ENCODE measurements around the gene OR2T29. TPM values are rescaled to one million over a fixed set of nuclear protein-coding genes. Genes with fewer than 3 reads are reported as not detected.
"Not testable (repeated sequence)": the region's sequence is repeated elsewhere in the genome, so short reads cannot be mapped to it uniquely, and the experiment has no call there.

OR2T29 gene
- total RNA-seq, 1 donor from 2014 or later, result not detected

DNA sequence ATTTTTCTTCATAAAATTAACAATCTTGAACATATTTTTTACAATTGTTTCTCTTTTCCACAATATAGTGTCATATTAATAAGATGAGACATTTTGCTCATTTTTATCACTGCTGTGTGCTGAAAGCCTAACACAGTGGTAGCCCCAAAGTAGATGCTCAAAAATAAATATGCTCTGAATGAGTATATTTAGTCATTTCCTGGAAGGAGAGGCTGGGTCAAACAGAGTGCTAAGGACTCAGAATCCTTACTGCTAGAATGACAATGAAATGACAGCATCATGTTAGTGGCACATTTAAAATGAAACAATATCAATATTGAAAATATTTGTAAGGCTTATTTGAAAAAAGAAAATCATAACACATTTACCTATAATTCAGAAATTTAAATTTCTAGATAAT, 25.1 kb downstream of the OR2T29 start:
- not testable (repeated sequence) for H3K4me1 Mint-ChIP-seq (ENCODE audit: low read depth, unreplicated experiment); H3K9me3 Mint-ChIP-seq (ENCODE audit: unreplicated experiment); H3K27me3 Mint-ChIP-seq (ENCODE audit: unreplicated experiment); H3K36me3 Mint-ChIP-seq (ENCODE audit: unreplicated experiment); H3K4me3 Mint-ChIP-seq (ENCODE audit: unreplicated experiment); H3K27ac Mint-ChIP-seq (ENCODE audit: unreplicated experiment); DNase-seq

DNA sequence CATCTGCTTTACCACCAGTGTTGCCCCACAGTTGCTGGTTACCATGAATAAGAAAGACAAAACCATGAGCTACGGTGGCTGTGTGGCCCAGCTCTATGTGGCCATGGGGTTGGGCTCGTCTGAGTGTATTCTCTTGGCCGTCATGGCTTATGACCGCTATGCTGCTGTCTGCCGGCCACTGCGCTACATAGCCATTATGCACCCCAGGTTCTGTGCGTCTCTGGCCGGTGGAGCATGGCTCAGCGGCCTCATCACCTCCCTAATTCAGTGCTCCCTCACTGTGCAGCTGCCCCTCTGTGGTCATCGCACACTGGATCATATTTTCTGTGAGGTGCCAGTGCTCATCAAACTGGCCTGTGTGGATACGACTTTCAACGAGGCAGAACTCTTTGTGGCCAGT, 40.7 kb downstream of the OR2T29 start:
- H3K4me1 Mint-ChIP-seq (ENCODE audit: low read depth, unreplicated experiment), result no peaks in the 10 kb centered on the region
- H3K27ac Mint-ChIP-seq (ENCODE audit: unreplicated experiment), result no peak overlapping the region
- peaks cover 5% of the 10 kb centered on the region for H3K27me3 Mint-ChIP-seq (ENCODE audit: unreplicated experiment)
- peaks cover 5% of the 10 kb centered on the region for H3K36me3 Mint-ChIP-seq (ENCODE audit: unreplicated experiment)
- H3K4me3 Mint-ChIP-seq (ENCODE audit: unreplicated experiment), result no peak overlapping the region
- TF ChIP-seq, protein P1, sequence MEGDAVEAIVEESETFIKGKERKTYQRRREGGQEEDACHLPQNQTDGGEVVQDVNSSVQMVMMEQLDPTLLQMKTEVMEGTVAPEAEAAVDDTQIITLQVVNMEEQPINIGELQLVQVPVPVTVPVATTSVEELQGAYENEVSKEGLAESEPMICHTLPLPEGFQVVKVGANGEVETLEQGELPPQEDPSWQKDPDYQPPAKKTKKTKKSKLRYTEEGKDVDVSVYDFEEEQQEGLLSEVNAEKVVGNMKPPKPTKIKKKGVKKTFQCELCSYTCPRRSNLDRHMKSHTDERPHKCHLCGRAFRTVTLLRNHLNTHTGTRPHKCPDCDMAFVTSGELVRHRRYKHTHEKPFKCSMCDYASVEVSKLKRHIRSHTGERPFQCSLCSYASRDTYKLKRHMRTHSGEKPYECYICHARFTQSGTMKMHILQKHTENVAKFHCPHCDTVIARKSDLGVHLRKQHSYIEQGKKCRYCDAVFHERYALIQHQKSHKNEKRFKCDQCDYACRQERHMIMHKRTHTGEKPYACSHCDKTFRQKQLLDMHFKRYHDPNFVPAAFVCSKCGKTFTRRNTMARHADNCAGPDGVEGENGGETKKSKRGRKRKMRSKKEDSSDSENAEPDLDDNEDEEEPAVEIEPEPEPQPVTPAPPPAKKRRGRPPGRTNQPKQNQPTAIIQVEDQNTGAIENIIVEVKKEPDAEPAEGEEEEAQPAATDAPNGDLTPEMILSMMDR (IDR thresholded peaks at IDR 0.05; ENCODE audit: partially characterized antibody, unreplicated experiment), result no peak
- peaks cover 12% of the 10 kb centered on the region for H3K9me3 Mint-ChIP-seq (ENCODE audit: unreplicated experiment)
- no peak for DNase-seq

DNA sequence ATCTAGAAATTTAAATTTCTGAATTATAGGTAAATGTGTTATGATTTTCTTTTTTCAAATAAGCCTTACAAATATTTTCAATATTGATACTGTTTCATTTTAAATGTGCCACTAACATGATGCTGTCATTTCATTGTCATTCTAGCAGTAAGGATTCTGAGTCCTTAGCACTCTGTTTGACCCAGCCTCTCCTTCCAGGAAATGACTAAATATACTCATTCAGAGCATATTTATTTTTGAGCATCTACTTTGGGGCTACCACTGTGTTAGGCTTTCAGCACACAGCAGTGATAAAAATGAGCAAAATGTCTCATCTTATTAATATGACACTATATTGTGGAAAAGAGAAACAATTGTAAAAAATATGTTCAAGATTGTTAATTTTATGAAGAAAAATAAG, 52.4 kb downstream of the OR2T29 start:
- not testable (repeated sequence) for H3K27ac Mint-ChIP-seq (ENCODE audit: unreplicated experiment); H3K4me3 Mint-ChIP-seq (ENCODE audit: unreplicated experiment); H3K27me3 Mint-ChIP-seq (ENCODE audit: unreplicated experiment); H3K36me3 Mint-ChIP-seq (ENCODE audit: unreplicated experiment); H3K9me3 Mint-ChIP-seq (ENCODE audit: unreplicated experiment); H3K4me1 Mint-ChIP-seq (ENCODE audit: low read depth, unreplicated experiment); DNase-seq

DNA sequence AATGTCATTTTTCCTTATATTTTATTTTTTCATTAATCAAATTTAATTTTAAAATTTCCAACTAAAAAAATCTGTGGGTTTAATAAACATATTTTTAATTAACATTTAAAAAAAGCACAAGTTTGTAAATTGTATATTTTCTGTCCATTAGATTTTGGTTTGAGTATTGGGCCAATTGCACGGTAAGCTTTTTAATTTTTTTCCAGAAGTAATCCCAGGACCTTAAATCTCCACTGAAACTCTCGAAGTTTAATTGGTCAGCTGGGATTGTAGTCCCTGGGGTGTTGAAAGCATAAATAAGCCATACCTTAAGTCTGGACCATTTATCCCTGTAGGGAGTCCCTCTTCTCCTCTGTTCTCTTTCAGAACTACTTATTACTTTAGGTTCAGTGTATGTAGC, 54.8 kb downstream of the OR2T29 start, which contains the start of gene OR2G6:
OR2G6 (plus strand) TSS at position 301 of the 400 bp plus-strand sequence. CDS start 13,574 bp downstream, outside the sequence.
- H3K4me1 Mint-ChIP-seq (ENCODE audit: low read depth, unreplicated experiment); H3K36me3 Mint-ChIP-seq (ENCODE audit: unreplicated experiment); DNase-seq; H3K27me3 Mint-ChIP-seq (ENCODE audit: unreplicated experiment); H3K27ac Mint-ChIP-seq (ENCODE audit: unreplicated experiment); H3K4me3 Mint-ChIP-seq (ENCODE audit: unreplicated experiment); H3K9me3 Mint-ChIP-seq (ENCODE audit: unreplicated experiment): not testable (repeated sequence)

Other genes starting within 250 kb of the OR2T29 start
- gene OR2M7, start 238.2 kb downstream of the OR2T29 start, total RNA-seq (ENCODE audit: unreplicated experiment), result not detected
- gene OR14C36, start 214.0 kb downstream of the OR2T29 start, total RNA-seq (ENCODE audit: unreplicated experiment), result not detected
- gene OR2T4, start 201.1 kb downstream of the OR2T29 start, total RNA-seq (ENCODE audit: unreplicated experiment), result not detected
- not detected for gene OR2T6, start 187.0 kb downstream of the OR2T29 start, total RNA-seq (ENCODE audit: unreplicated experiment)
- gene OR2T1, start 159.7 kb downstream of the OR2T29 start, total RNA-seq (ENCODE audit: unreplicated experiment), result not detected
- not detected for gene OR2T2, start 117.1 kb downstream of the OR2T29 start, total RNA-seq (ENCODE audit: unreplicated experiment)
- not detected for gene OR2T3, start 89.4 kb downstream of the OR2T29 start, total RNA-seq (ENCODE audit: unreplicated experiment)
- not detected for gene OR2T5, start 74.2 kb downstream of the OR2T29 start, total RNA-seq (ENCODE audit: unreplicated experiment)
- not detected for gene OR2G6, start 54.7 kb downstream of the OR2T29 start, total RNA-seq (ENCODE audit: unreplicated experiment)
- gene OR2T34, start 12.0 kb upstream of the OR2T29 start, total RNA-seq (ENCODE audit: unreplicated experiment), result not detected
- not detected for gene OR2T10, start 34.9 kb upstream of the OR2T29 start, total RNA-seq (ENCODE audit: unreplicated experiment)
- gene OR2T11, start 72.3 kb upstream of the OR2T29 start, total RNA-seq (ENCODE audit: unreplicated experiment), result not detected
- not detected for gene OR2T35, start 82.5 kb upstream of the OR2T29 start, total RNA-seq (ENCODE audit: unreplicated experiment)
- gene OR2T27, start 92.8 kb upstream of the OR2T29 start, total RNA-seq (ENCODE audit: unreplicated experiment), result not detected
- not detected for gene OR14I1, start 140.0 kb upstream of the OR2T29 start, total RNA-seq (ENCODE audit: unreplicated experiment)
- gene LYPD8, start 193.0 kb upstream of the OR2T29 start, total RNA-seq (ENCODE audit: unreplicated experiment), result not detected